B cell (primary cell): Measurements from ENCODE around the gene PDGFC. TPM values are rescaled to one million over a fixed set of nuclear protein-coding genes. Genes with fewer than 3 reads are reported as not detected.

Source experiments
- ATAC-seq: fragments of 200-7000 bp; cut with Tn5 transposase; one replicate; pipeline ENCODE4 v1.10.0; 2021; ENCODE audit warnings: low read depth, mild to moderate bottlenecking, moderate number of reproducible peaks, moderate library complexity
- CTCF ChIA-PET: fragments of 350-600 bp; sonication (Branson Sonifier 250); formaldehyde crosslinking; loops from one replicate; lab custom pipeline; 2021; ENCODE audit warnings: antibody characterized with exemption, inconsistent platforms; lab: Charles Lee
- POLR2A ChIA-PET: fragments of 350-600 bp; sonication (Branson Sonifier 250); formaldehyde crosslinking; loops from one replicate; lab custom pipeline; 2021; ENCODE audit warnings: antibody characterized with exemption; lab: Charles Lee
- DNase-seq: peaks from one replicate; pipeline ENCODE4 v3.0.0; 2013
- H2AFZ ChIP-seq: 2 replicates; pipeline ENCODE4 v1.6.1; 2012; ENCODE audit warnings: mild to moderate bottlenecking, low read depth, low read length; ENCODE audit not compliant: insufficient read depth, poor library complexity, severe bottlenecking
- H3K27ac ChIP-seq, 2 donors: 1 replicate in 1 of 2; 2 replicates in 1 of 2; pipeline ENCODE4 v1.5.1; 2012 to 2013; ENCODE audit warnings: low read length in 2 of 2, mild to moderate bottlenecking in 2 of 2, moderate library complexity in 1 of 2
- H3K27me3 ChIP-seq, 4 experiments: fragments of 200-600 bp in 1 of 4; sonication (generic) in 1 of 4; replicated peaks in 1 of 4; 1 replicate in 2 of 4; 2 replicates in 2 of 4; pipeline versions ENCODE4 v1.6.1 to v1.7.0; 2013 to 2016; ENCODE audit warnings: low read length in 3 of 4, mild to moderate bottlenecking in 2 of 4, mixed read lengths in 1 of 4, moderate library complexity in 1 of 4; ENCODE audit not compliant: insufficient read depth in 4 of 4, control insufficient read depth in 3 of 4; ENCODE audit errors: control extremely low read depth in 1 of 4
- H3K36me3 ChIP-seq, 2 experiments: replicated peaks in 1 of 2; 1 replicate in 1 of 2; 2 replicates in 1 of 2; pipeline versions ENCODE4 v1.6.1 to v1.7.1; 2013; ENCODE audit warnings: low read length in 1 of 2; ENCODE audit not compliant: insufficient read depth in 2 of 2, control insufficient read depth in 1 of 2; ENCODE audit errors: control extremely low read depth in 1 of 2, extremely low read depth in 1 of 2
- H3K4me1 ChIP-seq, 2 donors: fragments of 200-600 bp in 1 of 2; sonication (generic) in 1 of 2; 1 replicate in 1 of 2; 2 replicates in 1 of 2; pipeline versions ENCODE4 v1.5.1 to v1.6.1; 2013 to 2017; ENCODE audit warnings: low read length in 2 of 2; ENCODE audit not compliant: control insufficient read depth in 2 of 2, insufficient read depth in 2 of 2
- H3K4me2 ChIP-seq: replicated peaks from 2 replicates; pipeline ENCODE3; 2012; ENCODE audit warnings: mild to moderate bottlenecking, low read depth, low read length; ENCODE audit not compliant: poor library complexity, severe bottlenecking
- H3K4me3 ChIP-seq, 5 experiments: fragments of 200-600 bp in 1 of 5; sonication (generic) in 1 of 5; 1 replicate in 3 of 5; 2 replicates in 2 of 5; pipeline versions ENCODE4 v1.5.1 to v1.7.0; 2011 to 2016; ENCODE audit warnings: low read length in 4 of 5, mild to moderate bottlenecking in 4 of 5, low read depth in 2 of 5, control low read depth in 1 of 5, moderate library complexity in 1 of 5; ENCODE audit not compliant: insufficient read depth in 1 of 5; ENCODE audit errors: control extremely low read depth in 1 of 5, extremely low read depth in 1 of 5
- H3K79me2 ChIP-seq: fragments of 200-600 bp; sonication (generic); one replicate; pipeline ENCODE4 v1.6.0; 2016; ENCODE audit warnings: low read length; ENCODE audit not compliant: control insufficient read depth, insufficient read depth
- H3K9ac ChIP-seq: fragments of 200-600 bp; sonication (generic); 2 replicates; pipeline ENCODE4 v1.6.1; 2017; ENCODE audit warnings: mild to moderate bottlenecking, low read length, moderate library complexity
- H3K9me3 ChIP-seq, 3 donors: one replicate each; pipeline versions ENCODE4 v1.6.1 to v1.7.1; 2013; ENCODE audit warnings: low read length in 2 of 3; ENCODE audit not compliant: control insufficient read depth in 2 of 3, insufficient read depth in 1 of 3; ENCODE audit errors: control extremely low read depth in 1 of 3
- H4K20me1 ChIP-seq: 2 replicates; pipeline ENCODE4 v1.6.0; 2012; ENCODE audit warnings: mild to moderate bottlenecking, low read length; ENCODE audit not compliant: insufficient read depth, control insufficient read depth, poor library complexity, severe bottlenecking
- H3K27ac Mint-ChIP-seq: one replicate; pipeline ENCODE4 v1.8.0; 2021; ENCODE audit warnings: mixed read lengths
- H3K27me3 Mint-ChIP-seq: one replicate; pipeline ENCODE4 v1.8.0; 2021; ENCODE audit warnings: mixed read lengths
- H3K4me1 Mint-ChIP-seq: one replicate; pipeline ENCODE4 v1.8.0; 2021; ENCODE audit warnings: mixed read lengths
- H3K4me3 Mint-ChIP-seq: one replicate; pipeline ENCODE4 v1.8.0; 2021; ENCODE audit warnings: mixed read lengths
- H3K9me3 Mint-ChIP-seq: one replicate; pipeline ENCODE4 v1.8.0; 2022; ENCODE audit warnings: mixed read lengths; ENCODE audit not compliant: insufficient read depth
- CTCF ChIP-seq: fragments of 200-600 bp; IDR thresholded peaks from one replicate; pipeline ENCODE4 v1.8.0; 2022; ENCODE audit warnings: antibody characterized with exemption, mild to moderate bottlenecking
- EZH2 ChIP-seq: IDR thresholded peaks from 2 replicates; pipeline ENCODE4 v1.6.1; 2012; ENCODE audit warnings: borderline replicate concordance, low read depth, mild to moderate bottlenecking, moderate library complexity, low read length; ENCODE audit not compliant: insufficient read depth, poor library complexity, severe bottlenecking
- WGBS: methylation state at CpG from one replicate; pipeline ENCODE4 v1.1.5; 2013; ENCODE audit warnings: missing lambda C conversion rate; ENCODE audit not compliant: insufficient coverage; 5-methylcytosine and 5-hydroxymethylcytosine counted together
- intact Hi-C: fragments of 100-400 bp; cut with micrococcal nuclease; formaldehyde crosslinking; loops from one replicate; pipeline ENCODE4 v1.10.0; 2022
- polyA plus RNA-seq: library from polyadenylated mRNA; depleted of rRNA; stranded (reverse); fragments of >200 nt; gene quantifications from 2 replicates; pipeline ENCODE4 v1.2.3, GENCODE V29; 2012
- total RNA-seq, 2 donors: library from RNA; stranded (reverse); fragments of 120-200 nt in 1 of 2; gene quantifications; 1 replicate in 1 of 2; 2 replicates in 1 of 2; pipeline versions ENCODE4 v1.2.3 to v1.2.4, GENCODE V29; 2013 to 2022

Gene PDGFC
- total and polyA plus RNA-seq, 2 donors (not counting 1 experiment from before 2014, with no cell fraction given) = 0.10 TPM; not detected in 1

GRCh38 chr4:156774422-156774821 is 197.2 kb downstream of the PDGFC start:
- Mint-ChIP-seq H3K4me1 (no peaks in the 10 kb centered on the region), H3K27me3 (no peaks in the 10 kb centered on the region), H3K27ac (no peak overlapping the region), H3K9me3 (no peaks in the 10 kb centered on the region), H3K4me3 (no peak overlapping the region)
- H3K4me1 ChIP-seq = no peaks in the 10 kb centered on the region
- H2AFZ ChIP-seq = no peak overlapping the region
- intact Hi-C loops = no loop called here
- H3K27ac ChIP-seq = no peak overlapping the region
- H3K36me3 ChIP-seq = no peaks in the 10 kb centered on the region
- no peak overlapping the region for H3K9ac ChIP-seq
- POLR2A ChIA-PET = no interaction called here
- H3K4me2 ChIP-seq = no peak overlapping the region
- no peaks in the 10 kb centered on the region for H3K27me3 ChIP-seq
- no peaks in the 10 kb centered on the region for H4K20me1 ChIP-seq
- H3K79me2 ChIP-seq = no peaks in the 10 kb centered on the region
- H3K4me3 ChIP-seq = no peak overlapping the region
- H3K9me3 ChIP-seq = no peaks in the 10 kb centered on the region
- ATAC-seq (no peak), DNase-seq (no peak)
- WGBS = 93% methylated on average over 2 of the region's 4 CpGs
- TF ChIP-seq CTCF = no peak
- TF ChIP-seq EZH2 = no peak
- CTCF ChIA-PET = no interaction called here

- Mint-ChIP-seq H3K4me1 (no peaks in the 10 kb centered on the region), H3K27me3 (no peaks in the 10 kb centered on the region), H3K4me3 (no peak overlapping the region), H3K27ac (no peak overlapping the region), H3K9me3 (no peaks in the 10 kb centered on the region)
- CTCF ChIA-PET = no interaction called here
- Histone ChIP-seq H4K20me1 (no peaks in the 10 kb centered on the region), H3K9me3 (no peaks in the 10 kb centered on the region), H3K4me3 (no peak overlapping the region), H3K27me3 (no peaks in the 10 kb centered on the region), H2AFZ (no peak overlapping the region), H3K36me3 (no peaks in the 10 kb centered on the region), H3K79me2 (no peaks in the 10 kb centered on the region), H3K9ac (no peak overlapping the region), H3K27ac (no peak overlapping the region), H3K4me1 (no peaks in the 10 kb centered on the region), H3K4me2 (no peak overlapping the region)
- intact Hi-C loops = no loop called here
- no peak for ATAC-seq
- TF ChIP-seq CTCF (no peak), EZH2 (no peak)
- POLR2A ChIA-PET = no interaction called here
- no peak for DNase-seq
- WGBS = 75% methylated on average over 2 of the region's 4 CpGs
Observed at GRCh38 chr4:156773648-156774357, 197.8 kb downstream of the PDGFC start.
